NOMO-1 (cell line): Measurements from ENCODE around the gene IL19.
"Not testable (repeated sequence)": the region's sequence is repeated elsewhere in the genome, so short reads cannot be mapped to it uniquely, and the experiment has no call there.

Experiments
- DNase-seq, 2 experiments: peaks; one replicate each; lab custom pipeline; 2025; ENCODE audit not compliant: unreplicated experiment in 2 of 2; lab: John Stamatoyannopoulos, UW

IL19 gene

DNA sequence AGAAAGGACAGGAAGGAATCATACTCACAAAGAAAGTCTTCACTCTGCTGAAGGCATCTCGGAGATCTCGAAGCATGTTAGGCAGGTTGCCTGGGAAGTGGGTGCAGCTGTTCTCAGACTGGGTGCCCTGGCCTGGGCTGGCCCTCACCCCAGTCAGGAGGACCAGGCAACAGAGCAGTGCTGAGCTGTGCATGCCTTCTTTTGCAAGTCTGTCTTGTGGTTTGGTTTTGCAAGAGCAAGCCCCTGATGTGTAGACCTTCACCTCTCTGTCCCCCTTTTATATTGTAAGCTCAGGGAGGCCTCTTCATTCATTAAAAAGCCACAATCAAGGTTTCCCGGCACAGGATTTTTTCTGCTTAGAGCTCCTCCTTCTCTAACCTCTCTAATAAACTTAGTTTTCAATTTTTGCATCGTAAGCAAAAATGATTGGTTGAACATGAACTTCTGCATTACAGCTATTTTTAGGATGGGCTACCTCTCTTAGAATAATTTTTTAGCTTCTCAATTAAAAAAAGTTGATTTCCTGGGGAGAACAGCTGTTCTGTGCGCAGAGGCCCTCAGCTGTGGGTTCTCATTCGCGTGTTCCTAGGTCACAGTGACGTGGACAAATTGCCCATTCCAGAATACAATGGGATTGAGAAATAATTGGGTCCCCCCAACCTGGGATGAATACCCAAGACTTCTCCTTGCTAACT, 1.8 kb downstream of the IL19 start, which contains the start of gene IL10:
Gene IL10 (minus strand): TSS at position 252 of the 695 bp plus-strand sequence. CDS start 59 bp downstream, at position 193.
- DNase-seq: peak; percentile 63 to 77

- DNase-seq: peak in 1 of 2 experiments; percentile 63
Measured at GRCh38 chr1:206774093-206774492, 3.5 kb downstream of the IL19 start.

DNA sequence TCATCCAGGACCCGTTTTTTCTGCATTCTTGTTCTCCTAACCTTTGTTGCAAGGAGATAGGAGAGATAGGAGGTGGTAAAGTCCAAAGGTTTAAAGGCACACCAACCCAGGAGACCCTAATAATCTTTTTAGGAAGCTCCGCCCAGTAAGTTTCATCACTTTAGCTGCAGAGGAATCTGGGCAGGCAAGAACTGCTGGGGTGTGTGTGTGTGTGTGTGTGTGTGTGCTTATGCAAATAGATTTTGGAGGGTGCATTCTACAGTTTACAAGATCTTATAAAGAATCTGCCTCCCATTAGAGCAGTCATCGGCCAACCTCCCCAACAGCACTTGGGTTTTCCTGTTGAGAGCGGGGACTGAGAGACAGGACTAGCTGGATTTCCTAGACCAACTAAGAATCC, 5.7 kb downstream of the IL19 start:
- peak in 1 of 2 experiments; percentile 48 for DNase-seq

- DNase-seq: no peak
Measured at GRCh38 chr1:206778031-206778430, 7.5 kb downstream of the IL19 start.

GRCh38 chr1:206778911-206779310, 8.3 kb downstream of the IL19 start:
- DNase-seq: not testable (repeated sequence)

- DNase-seq: peak; percentile 45 to 92
Measured at GRCh38 chr1:206779638-206780037, 9.1 kb downstream of the IL19 start.

- peak; percentile 29 to 30 for DNase-seq
Measured at GRCh38 chr1:206782448-206782847, 11.9 kb downstream of the IL19 start.

- no peak for DNase-seq
Measured at GRCh38 chr1:206783506-206783905, 12.9 kb downstream of the IL19 start.

- DNase-seq: no peak
Measured at GRCh38 chr1:206784471-206784903, 13.9 kb downstream of the IL19 start.

- peak in 1 of 2 experiments; percentile 21 for DNase-seq
Measured at GRCh38 chr1:206785182-206785765, 14.7 kb downstream of the IL19 start.

GRCh38 chr1:206786212-206786886, 15.8 kb downstream of the IL19 start:
- no peak for DNase-seq

- DNase-seq: no peak
Measured at GRCh38 chr1:206787891-206788290, 17.3 kb downstream of the IL19 start.

GRCh38 chr1:206788487-206789050, 18.0 kb downstream of the IL19 start:
- no peak for DNase-seq

DNA sequence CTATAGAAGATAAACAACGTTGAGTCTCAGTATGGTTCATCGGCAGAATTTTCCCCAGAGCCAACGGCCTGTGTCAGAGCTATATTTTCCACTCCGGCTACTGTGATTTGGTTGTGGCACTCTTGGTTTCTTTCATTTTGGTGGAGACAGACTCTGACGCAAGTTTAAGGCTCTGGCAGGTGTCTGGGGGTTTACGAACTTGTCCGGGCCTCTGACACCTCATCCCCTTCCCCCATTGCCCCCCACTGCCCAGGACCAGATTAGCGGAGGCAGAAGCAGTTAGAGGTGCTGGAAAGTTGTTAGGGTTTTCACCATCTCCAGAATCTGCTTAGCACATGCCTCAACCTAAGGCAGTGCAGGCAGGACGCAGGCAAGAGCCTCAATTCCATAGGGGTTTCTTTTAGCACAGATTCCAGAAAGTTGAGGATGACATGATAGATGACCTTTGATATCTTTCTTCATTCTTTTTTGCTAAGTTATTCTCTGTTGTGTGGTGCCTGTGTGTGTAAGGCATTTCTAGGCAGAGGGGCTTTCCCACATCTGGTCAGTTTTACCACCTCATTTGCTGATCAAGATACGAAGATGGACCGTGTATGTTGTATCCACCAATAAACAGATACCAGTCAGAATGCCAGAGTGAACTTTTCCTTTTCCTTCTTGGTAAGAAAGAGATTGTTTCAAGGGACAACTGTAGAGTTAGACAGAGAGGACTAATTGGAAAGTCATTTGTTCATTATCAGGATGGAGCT, 20.1 kb downstream of the IL19 start:
- no peak for DNase-seq

DNA sequence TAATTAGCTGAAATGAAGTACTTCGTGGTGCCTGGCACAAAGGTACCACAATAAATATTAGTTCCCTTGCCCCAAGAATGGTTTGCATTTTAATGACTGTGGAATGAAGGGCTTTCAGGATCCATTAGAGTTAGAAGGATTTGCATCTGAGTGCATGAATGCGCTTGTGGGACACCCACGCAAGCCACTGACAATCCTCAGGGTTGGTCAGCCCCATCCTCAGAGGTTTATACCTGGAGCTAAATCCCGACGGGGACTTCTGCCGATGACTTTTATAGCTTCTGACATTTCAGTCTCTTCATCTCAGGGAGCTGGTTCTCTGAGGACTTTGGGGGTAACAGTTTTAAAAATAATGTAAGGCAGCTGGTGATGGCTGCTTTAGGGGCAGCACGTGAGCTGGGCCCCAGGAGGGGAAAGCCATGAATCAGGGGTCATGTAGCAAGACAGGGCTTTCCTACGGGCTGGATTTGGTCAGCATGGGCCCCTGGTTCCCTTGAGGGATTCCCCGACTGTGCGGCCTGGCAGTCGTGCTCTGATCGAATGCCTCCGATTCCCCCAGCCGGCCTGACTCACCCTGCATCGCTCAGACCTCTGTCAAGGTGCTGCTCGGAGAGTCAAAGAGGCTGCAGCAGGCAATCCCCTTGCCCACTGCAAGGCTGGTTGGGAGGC, 22.5 kb downstream of the IL19 start:
- DNase-seq: no peak

DNA sequence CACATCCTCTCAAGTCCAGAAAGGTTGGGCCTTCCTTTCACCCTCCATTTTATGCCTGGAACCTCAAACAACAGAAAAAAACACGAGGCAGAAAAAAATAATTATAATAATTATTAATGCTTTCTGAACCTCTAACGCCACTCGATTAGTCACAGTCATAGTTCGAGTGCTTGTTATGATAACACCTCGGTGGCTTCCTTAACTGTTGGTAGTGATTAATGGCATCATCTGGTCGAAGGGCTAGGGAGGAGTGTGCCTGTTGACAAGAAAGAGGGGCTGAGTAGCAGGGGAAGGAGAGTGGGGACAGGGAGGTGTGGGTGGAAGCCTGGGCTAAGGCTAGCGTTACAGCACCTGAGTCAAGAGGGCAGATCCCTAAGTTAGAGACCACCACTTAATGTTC, 23.0 kb downstream of the IL19 start:
- DNase-seq: no peak

- no peak for DNase-seq
Measured at GRCh38 chr1:206794294-206794908, 23.8 kb downstream of the IL19 start.

GRCh38 chr1:206796116-206796515, 25.5 kb downstream of the IL19 start:
- no peak for DNase-seq

DNA sequence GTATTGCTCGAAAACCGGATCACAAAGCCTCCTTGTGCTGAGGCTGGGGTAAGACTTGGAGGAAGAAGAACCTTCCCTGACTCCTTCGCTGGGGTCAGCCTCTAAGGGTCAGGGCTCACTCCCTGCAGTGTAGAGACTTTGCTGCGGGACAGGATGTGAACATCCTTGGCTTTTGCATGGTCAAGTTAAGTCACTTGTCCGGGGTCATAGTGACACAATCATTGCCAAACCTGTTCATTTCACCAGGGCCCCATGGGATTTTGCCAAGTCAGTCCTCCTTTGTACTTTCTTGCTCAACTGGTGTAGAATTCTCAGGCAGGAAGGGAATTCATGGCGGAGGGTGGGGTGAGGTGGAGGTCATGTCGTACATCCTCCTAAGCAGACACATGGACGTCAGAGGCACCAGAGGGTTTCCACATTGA, 26.4 kb downstream of the IL19 start:
- DNase-seq: no peak
